Measurements from ENCODE around the gene PTGDS. TPM values are rescaled to one million over a fixed set of nuclear protein-coding genes. Genes with fewer than 3 reads are reported as not detected.

PTGDS gene
- total and polyA plus RNA-seq, 2 donors (not counting 1 experiment from before 2014, with no cell fraction given): 0.13 TPM; not detected in 1

DNA sequence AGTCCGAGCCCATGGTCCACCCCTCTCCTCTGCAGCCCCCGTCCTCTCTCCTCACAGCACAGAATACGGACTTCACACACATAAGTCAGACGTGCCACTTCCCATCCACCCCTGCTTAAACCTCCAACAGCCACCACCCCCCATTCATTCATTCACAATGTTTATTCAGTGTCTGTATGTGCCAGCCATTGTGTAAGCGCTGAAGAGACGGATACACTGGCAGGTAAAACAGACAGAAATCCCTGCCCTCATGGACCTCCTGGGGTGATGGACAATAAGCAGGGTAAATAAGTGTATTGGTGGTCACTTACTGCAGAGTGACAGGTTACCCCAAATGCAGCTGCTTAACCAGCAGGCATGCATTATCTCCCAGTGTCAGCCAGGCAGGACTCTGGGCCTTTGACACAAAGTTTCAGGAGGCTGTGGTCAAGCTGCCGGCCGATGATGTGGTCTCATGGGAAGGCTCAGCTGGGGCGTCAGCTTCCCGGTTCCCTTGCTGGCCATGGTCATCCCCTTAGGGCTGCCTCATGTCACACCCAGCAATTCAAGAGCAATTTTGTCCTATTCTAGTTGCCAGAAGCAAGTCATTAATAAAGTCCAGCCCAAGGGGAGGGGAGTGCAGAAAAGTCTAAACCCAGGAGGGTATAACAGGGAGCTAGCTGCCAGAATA lies 13.1 kb downstream of the PTGDS start:
- CTCF ChIA-PET: interaction anchor here (2.1 to 2.3 kb wide), 2 partner anchors 11 to 35 kb away, joined by 6 to 9 read pairs; no protein-coding TSS in a partner anchor
- H3K4me1 ChIP-seq (ENCODE audit: control insufficient read depth in 2 of 2, insufficient read depth in 2 of 2, low read length in 2 of 2): peaks cover 15 to 23% of the 10 kb centered on the region in 2 donors
- 90% methylated on average over 10 of the region's 10 CpGs for WGBS (ENCODE audit: insufficient coverage)
- H3K4me2 ChIP-seq (replicated peaks; ENCODE audit: low read depth, low read length, poor library complexity, severe bottlenecking): no peak overlapping the region
- peaks cover 13% of the 10 kb centered on the region for H3K27me3 Mint-ChIP-seq
- H3K79me2 ChIP-seq (ENCODE audit: control insufficient read depth, insufficient read depth, low read length): peaks cover 10% of the 10 kb centered on the region
- H3K27me3 ChIP-seq (replicated peaks in 1 of 4; ENCODE audit: control extremely low read depth in 1 of 4, control insufficient read depth in 3 of 4, insufficient read depth in 4 of 4, low read length in 3 of 4): peaks cover 0 to 15% (median under 1%) of the 10 kb centered on the region in 4 experiments
- peaks cover 19% of the 10 kb centered on the region for H3K4me1 Mint-ChIP-seq
- H3K36me3 ChIP-seq (replicated peaks in 1 of 2; ENCODE audit: control extremely low read depth in 1 of 2, control insufficient read depth in 1 of 2, extremely low read depth in 1 of 2, insufficient read depth in 2 of 2, low read length in 1 of 2): peaks cover 0 to 6% of the 10 kb centered on the region in 2 experiments
- POLR2A ChIA-PET: no interaction called here
- no peaks in the 10 kb centered on the region for H3K9me3 Mint-ChIP-seq (ENCODE audit: insufficient read depth)
- H2AFZ ChIP-seq (ENCODE audit: insufficient read depth, low read depth, low read length, poor library complexity, severe bottlenecking): no peak overlapping the region
- H3K9ac ChIP-seq (ENCODE audit: low read length): no peak overlapping the region
- H3K4me3 Mint-ChIP-seq: peak overlapping the region; percentile 86
- TF ChIP-seq EZH2 (IDR thresholded peaks at IDR 0.05; ENCODE audit: borderline replicate concordance, insufficient read depth, low read depth, low read length, poor library complexity, severe bottlenecking): no peak
- TF ChIP-seq, protein P1, sequence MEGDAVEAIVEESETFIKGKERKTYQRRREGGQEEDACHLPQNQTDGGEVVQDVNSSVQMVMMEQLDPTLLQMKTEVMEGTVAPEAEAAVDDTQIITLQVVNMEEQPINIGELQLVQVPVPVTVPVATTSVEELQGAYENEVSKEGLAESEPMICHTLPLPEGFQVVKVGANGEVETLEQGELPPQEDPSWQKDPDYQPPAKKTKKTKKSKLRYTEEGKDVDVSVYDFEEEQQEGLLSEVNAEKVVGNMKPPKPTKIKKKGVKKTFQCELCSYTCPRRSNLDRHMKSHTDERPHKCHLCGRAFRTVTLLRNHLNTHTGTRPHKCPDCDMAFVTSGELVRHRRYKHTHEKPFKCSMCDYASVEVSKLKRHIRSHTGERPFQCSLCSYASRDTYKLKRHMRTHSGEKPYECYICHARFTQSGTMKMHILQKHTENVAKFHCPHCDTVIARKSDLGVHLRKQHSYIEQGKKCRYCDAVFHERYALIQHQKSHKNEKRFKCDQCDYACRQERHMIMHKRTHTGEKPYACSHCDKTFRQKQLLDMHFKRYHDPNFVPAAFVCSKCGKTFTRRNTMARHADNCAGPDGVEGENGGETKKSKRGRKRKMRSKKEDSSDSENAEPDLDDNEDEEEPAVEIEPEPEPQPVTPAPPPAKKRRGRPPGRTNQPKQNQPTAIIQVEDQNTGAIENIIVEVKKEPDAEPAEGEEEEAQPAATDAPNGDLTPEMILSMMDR (IDR thresholded peaks at IDR 0.05): no peak
- ATAC-seq (ENCODE audit: low read depth): no peak
- H3K27ac ChIP-seq (ENCODE audit: low read length in 2 of 2): no peak overlapping the region
- H4K20me1 ChIP-seq (ENCODE audit: control insufficient read depth, insufficient read depth, low read length, poor library complexity, severe bottlenecking): peaks cover 17% of the 10 kb centered on the region
- intact Hi-C loops (cut with micrococcal nuclease): loop anchor here (5.0 kb wide), 1 partner anchor 508 kb away; the partner anchor contains the start of gene SEC16A
- peaks cover 0 to 6% (median 0%) of the 10 kb centered on the region in 3 donors for H3K9me3 ChIP-seq (ENCODE audit: control extremely low read depth in 1 of 3, control insufficient read depth in 2 of 3, insufficient read depth in 1 of 3, low read length in 2 of 3)
- H3K4me3 ChIP-seq (ENCODE audit: control extremely low read depth in 1 of 5, extremely low read depth in 1 of 5, insufficient read depth in 1 of 5, low read depth in 2 of 5, low read length in 4 of 5): no peak overlapping the region
- DNase-seq: no peak
- H3K27ac Mint-ChIP-seq: peak overlapping the region; percentile 78

Data from B cell (primary cell).